ENCODE measurements around the gene SLCO2A1.

SLCO2A1 gene

GRCh38 chr3:134033315-134033996, 3.7 kb upstream of the SLCO2A1 start:
- DNase-seq, result no peak

- DNase-seq, result no peak
Measured at GRCh38 chr3:134031348-134031915, 1.7 kb upstream of the SLCO2A1 start.

GRCh38 chr3:134030379-134031347, 938 bp upstream of the SLCO2A1 start:
- DNase-seq, result no peak

DNA sequence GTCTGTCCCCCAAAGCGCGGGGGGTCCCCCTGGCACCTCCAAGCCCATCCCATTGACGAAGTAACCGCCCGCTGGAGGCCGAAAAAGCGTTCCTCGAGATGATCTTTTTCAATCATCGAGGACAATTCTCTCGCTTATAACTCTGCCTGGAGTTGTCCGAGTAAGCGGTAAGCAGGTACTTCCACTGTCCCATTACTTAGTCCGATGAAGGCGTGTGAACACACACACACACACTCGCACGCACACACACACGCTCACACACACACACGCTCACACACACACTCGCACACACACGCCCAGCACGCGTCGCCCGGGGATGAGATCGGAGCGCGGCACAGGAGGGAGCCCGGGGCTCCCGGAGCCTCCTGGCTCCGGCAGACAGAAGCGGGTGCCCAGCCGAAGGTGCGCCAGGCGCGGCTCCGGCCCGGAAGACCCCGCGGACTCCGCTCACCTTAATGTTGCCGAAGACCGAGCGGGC, 430 bp downstream of the SLCO2A1 start:
- no peak for DNase-seq

DNA sequence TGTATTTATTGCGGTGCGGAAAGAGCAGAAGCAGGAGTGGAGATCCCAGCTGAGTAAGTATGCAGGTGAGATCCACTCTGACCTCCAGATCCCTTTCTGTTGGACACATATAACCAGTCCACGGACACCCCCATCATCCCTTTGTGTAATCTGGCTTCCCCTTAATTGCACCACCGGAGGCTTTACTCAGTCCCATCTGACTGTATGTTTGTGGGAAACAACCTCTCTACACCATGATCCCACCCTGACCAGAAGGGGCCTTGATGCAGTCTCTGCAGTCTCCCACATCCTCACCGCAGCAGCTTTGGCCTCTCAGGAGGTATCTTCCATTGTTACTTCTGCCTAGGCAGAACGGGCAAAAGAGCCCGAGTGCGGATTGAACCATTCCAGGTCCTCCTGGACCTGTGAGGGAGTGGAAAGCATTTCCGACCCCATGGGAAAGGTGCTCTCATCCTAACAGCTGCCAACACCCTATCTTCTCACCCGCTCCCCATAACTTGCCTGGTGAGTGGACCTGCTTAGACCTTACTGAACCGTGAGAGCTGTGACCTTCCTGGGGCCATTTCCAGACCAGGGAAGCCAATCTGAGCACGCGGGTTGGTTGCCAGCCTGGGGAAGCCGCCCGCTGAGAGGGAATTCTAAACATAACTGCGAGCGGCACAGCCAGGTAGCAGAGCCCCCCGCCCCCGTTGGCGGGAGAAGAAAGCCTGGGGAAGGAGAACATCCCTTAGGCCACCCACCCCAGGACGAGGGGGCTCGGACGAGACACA, 1.1 kb downstream of the SLCO2A1 start:
- no peak for DNase-seq

DNA sequence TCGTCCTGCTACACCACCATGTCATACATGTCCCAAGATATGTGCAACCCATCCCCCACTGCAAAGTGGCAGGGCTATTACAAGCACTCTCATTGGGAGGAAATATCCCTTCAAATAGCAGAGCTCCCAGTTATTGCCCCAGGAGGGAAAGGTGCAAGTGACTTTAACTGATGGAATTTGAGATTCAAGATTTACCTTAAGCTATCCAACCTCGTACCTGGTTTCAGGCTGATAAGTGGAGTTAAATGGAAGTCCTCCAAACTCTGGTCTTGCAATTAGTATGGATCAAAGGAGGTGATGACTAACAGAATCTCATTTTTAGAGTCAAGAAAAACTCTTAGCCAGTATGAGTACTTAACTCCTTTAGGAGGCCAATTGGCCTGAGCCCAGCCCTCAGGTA, 2.1 kb downstream of the SLCO2A1 start:
- DNase-seq, result no peak

- no peak for DNase-seq
Measured at GRCh38 chr3:134020135-134020680, 9.5 kb downstream of the SLCO2A1 start.

DNA sequence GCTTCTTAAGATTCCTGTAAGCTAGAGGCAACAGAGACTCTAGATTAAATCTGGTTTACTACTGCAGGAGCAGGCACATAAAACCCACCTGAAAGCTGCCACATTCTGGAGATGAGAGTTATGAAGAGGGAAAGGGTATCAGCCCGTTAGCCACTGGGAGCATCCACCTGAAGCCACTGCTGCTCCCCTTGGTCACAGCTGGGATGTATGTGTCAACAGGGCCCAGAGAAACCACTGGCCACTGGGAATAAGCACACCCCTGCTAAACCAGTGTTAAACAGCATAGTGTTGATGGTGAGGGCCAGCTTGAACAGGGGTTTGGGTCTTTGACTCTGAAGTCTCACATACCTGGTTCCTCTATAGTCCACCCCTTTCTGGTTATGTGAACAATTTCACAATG, 10.9 kb downstream of the SLCO2A1 start:
- no peak for DNase-seq

GRCh38 chr3:134018406-134018805, 11.3 kb downstream of the SLCO2A1 start:
- no peak for DNase-seq

- no peak for DNase-seq
Measured at GRCh38 chr3:134017490-134017889, 12.2 kb downstream of the SLCO2A1 start.

- no peak for DNase-seq
Measured at GRCh38 chr3:134014270-134014669, 15.5 kb downstream of the SLCO2A1 start.

GRCh38 chr3:134013280-134013679, 16.4 kb downstream of the SLCO2A1 start:
- DNase-seq, result no peak

- DNase-seq, result no peak
Measured at GRCh38 chr3:134009345-134010000, 20.3 kb downstream of the SLCO2A1 start.

DNA sequence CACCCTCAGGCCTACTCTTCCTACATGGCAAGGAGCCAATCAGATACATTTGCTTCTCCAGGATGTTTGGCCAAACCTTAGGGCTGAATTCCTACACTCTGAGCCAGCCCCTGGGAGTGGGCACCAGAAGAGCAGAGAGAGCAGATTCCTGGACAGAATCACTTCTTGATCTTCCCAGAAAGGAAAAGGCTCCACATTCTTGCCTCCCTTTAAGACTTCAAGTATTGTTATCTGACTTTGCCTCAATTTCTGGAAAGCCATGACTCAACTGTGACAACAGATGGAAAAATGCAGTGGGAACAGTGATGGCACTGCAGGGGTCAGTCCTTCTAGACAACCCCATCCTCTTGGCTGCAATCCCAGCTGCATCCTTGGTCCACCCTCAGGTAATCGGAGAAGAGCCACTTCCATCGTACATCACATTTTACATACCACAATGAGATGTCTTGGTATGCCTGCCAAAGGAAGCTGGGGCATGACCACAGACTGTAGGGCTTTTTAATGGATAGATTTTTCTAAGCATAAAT, 21.0 kb downstream of the SLCO2A1 start:
- DNase-seq, result no peak

DNA sequence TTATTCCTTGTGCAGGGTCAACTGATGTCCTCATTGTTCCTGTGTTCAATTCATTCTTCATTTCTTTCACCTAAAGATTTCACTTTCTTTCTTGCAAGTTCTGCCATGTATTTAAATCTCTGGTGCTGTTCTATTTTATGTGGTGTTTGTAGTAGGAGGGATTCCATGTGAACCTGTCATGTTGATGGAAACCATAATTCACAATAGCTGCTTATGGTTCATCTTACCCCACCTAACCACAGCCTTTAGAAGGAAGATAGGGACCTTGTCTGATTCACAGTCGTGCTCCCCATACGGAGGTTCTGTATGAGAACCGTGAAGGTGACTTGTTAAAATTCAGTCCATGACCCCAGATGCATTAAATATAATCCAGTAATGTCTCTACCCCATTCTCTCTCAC, 21.9 kb downstream of the SLCO2A1 start:
- no peak for DNase-seq

DNA sequence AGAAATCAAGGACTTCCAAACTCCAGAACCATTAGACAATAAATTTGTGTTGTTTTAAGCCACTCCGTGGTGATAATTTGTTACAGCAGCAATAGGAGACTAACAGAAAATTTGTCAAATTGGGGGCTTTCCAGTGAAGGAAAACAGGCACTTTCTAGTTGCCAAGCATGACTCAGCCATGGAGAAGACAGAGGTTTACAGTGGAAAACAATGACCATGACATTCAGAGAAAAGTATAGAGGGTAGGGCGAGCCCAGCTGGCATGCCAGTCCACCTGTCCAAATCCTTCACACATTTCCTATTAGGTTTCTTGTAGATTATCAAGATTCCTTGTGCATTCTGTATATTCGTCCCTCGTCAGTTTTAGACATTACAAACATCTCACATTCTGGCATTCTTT, 24.9 kb downstream of the SLCO2A1 start:
- no peak for DNase-seq

GRCh38 chr3:134003066-134003465, 26.7 kb downstream of the SLCO2A1 start:
- DNase-seq, result no peak

GRCh38 chr3:134002306-134002705, 27.4 kb downstream of the SLCO2A1 start:
- DNase-seq, result no peak

- DNase-seq, result no peak
Measured at GRCh38 chr3:134001251-134001650, 28.5 kb downstream of the SLCO2A1 start.

DNA sequence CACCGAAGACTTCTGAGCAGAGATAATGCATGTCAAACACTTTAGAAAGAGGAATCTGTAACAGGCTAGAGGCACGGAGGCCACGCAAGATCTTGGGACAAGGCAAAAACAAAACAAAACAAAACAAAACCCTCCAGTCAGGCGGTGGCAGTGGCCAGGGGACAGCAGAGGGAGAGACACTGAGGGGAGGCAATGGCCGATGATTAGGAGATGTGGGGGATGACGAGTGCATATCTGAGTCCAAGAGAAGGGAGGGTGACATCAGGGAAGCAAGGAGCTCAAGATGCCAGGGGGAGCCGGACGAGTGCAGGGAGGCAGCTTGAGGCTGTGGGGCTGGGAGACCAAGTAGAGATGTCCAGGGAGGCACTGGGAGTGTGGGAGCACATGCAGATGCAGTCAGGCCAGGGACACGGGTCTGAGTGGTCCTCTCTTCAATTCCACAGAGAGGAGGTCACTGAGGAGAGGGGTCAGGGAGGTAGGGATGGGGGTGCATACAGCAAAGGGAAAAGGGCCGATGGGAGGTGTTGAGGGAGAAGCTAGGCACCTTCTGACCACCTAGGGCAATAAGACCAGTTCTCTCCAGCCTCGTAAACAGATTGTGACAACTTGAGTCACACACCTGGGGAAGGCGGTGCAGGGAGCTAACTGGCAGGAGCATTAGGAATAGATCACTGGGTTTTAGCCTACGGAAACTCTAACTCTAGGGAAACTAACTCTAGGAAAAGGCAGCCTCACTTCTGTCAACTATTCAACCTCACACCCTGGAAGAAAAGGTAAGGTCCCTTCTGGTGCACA, 29.6 kb downstream of the SLCO2A1 start:
- no peak for DNase-seq

DNA sequence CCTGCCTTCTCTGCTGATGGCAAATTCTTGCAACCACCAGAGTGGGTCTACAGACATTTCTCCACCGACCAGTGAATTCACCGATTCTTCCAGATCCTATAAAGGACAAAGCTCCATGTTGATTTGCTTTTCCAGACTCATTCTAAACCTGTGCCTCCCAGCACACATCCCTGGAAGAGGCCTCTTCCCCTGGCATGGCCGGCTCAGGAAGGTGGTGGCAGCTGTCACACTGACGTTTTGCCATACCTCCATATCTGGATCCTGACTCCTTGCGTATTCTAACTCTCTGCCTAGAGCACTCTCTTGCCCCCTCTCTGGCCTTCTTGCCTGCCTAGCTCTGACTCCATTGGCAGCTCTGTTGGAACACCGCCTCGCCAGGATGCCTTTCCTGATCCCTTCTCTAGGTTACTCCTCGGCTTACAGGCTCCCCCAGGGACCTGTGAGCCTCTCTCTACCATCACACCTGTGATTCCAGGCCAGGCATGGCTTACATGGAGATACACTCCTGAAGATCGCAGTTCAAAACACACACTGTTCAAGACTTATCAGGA, 31.0 kb downstream of the SLCO2A1 start:
- DNase-seq, result no peak

Measured in NCI-H187 (cell line).